WTC11 (cell line): ENCODE data around the gene TGM1. TPM values are rescaled to one million over a fixed set of nuclear protein-coding genes. Genes with fewer than 3 reads are reported as not detected.

Experiments
- ATAC-seq: fragments of 200-7000 bp; cut with Tn5 transposase; 2 replicates; pipeline ENCODE4 v1.10.0; 2021; ENCODE audit warnings: mild to moderate bottlenecking, moderate library complexity
- CTCF ChIA-PET: fragments of 300-600 bp; sonication (Branson Sonifier 250); formaldehyde crosslinking; loops from one replicate; lab custom pipeline; 2021; ENCODE audit warnings: antibody characterized with exemption; lab: Charles Lee
- POLR2A ChIA-PET: fragments of 350-600 bp; sonication (Branson Sonifier 250); formaldehyde crosslinking; loops from one replicate; lab custom pipeline; 2021; ENCODE audit warnings: antibody characterized with exemption; lab: Charles Lee
- DNase-seq: peaks from one replicate; pipeline ENCODE4 v3.0.0; 2021; ENCODE audit warnings: low spot score
- H3K27ac Mint-ChIP-seq: 2 replicates; pipeline ENCODE4 v1.8.0; 2021; ENCODE audit warnings: mixed read lengths
- H3K27me3 Mint-ChIP-seq: 2 replicates; pipeline ENCODE4 v1.8.0; 2021; ENCODE audit warnings: low read depth, mild to moderate bottlenecking, moderate library complexity, mixed read lengths
- H3K36me3 Mint-ChIP-seq: 2 replicates; pipeline ENCODE4 v1.8.0; 2021; ENCODE audit warnings: mixed read lengths
- H3K4me1 Mint-ChIP-seq: 2 replicates; pipeline ENCODE4 v1.8.0; 2022; ENCODE audit warnings: mixed read lengths
- H3K4me3 Mint-ChIP-seq: 2 replicates; pipeline ENCODE4 v1.8.0; 2021; ENCODE audit warnings: mild to moderate bottlenecking, moderate library complexity, mixed read lengths
- H3K9me3 Mint-ChIP-seq: 2 replicates; pipeline ENCODE4 v1.8.0; 2021; ENCODE audit warnings: mixed read lengths
- ATF1 ChIP-seq: sonication (generic); formaldehyde crosslinking; IDR thresholded peaks from 2 replicates; pipeline ENCODE4 v1.8.1; 2023; ENCODE audit warnings: mild to moderate bottlenecking, moderate library complexity, missing genetic modification reagents
- ATF6 ChIP-seq: sonication (generic); formaldehyde crosslinking; IDR thresholded peaks from 2 replicates; pipeline ENCODE4 v1.8.1; 2023; ENCODE audit warnings: mild to moderate bottlenecking, missing genetic modification reagents
- ELF4 ChIP-seq: sonication (generic); formaldehyde crosslinking; IDR thresholded peaks from 2 replicates; pipeline ENCODE4 v1.8.1; 2022; ENCODE audit warnings: low read depth, mild to moderate bottlenecking, moderate library complexity, missing genetic modification reagents
- ERG ChIP-seq: fragments of 250-450 bp; sonication (Bioruptor Pico); IDR thresholded peaks from 2 replicates; pipeline ENCODE4 v1.8.0; 2021; ENCODE audit warnings: mild to moderate bottlenecking
- FOXK1 ChIP-seq: sonication (generic); formaldehyde crosslinking; IDR thresholded peaks from 2 replicates; pipeline ENCODE4 v1.8.0; 2022; ENCODE audit warnings: mild to moderate bottlenecking, moderate library complexity, missing genetic modification reagents
- GRHL2 ChIP-seq: fragments of 250-450 bp; sonication (Bioruptor Pico); IDR thresholded peaks from 2 replicates; pipeline ENCODE4 v1.8.0; 2022; ENCODE audit warnings: mild to moderate bottlenecking, moderate library complexity; ENCODE audit not compliant: insufficient replicate concordance, severe bottlenecking
- GTF2I ChIP-seq: fragments of 250-450 bp; sonication (Bioruptor Pico); conservative IDR thresholded peaks from 2 replicates; pipeline ENCODE4 v1.4.0; 2021; ENCODE audit warnings: mild to moderate bottlenecking
- KAT7 ChIP-seq: sonication (generic); formaldehyde crosslinking; IDR thresholded peaks from 2 replicates; pipeline ENCODE4 v1.8.1; 2023; ENCODE audit warnings: missing genetic modification reagents, mild to moderate bottlenecking, borderline replicate concordance
- MAX ChIP-seq: sonication (generic); formaldehyde crosslinking; IDR thresholded peaks from 2 replicates; pipeline ENCODE4 v1.8.0; 2022; ENCODE audit warnings: mild to moderate bottlenecking, missing genetic modification reagents
- MLX ChIP-seq: sonication (generic); formaldehyde crosslinking; IDR thresholded peaks from 2 replicates; pipeline ENCODE4 v1.8.1; 2023; ENCODE audit warnings: mild to moderate bottlenecking, missing genetic modification reagents, moderate library complexity
- NFATC4 ChIP-seq: fragments of 250-450 bp; sonication (Bioruptor Pico); IDR thresholded peaks from 2 replicates; pipeline ENCODE4 v1.9.0; 2021; ENCODE audit warnings: mild to moderate bottlenecking
- NFYB ChIP-seq: sonication (generic); formaldehyde crosslinking; conservative IDR thresholded peaks from 2 replicates; pipeline ENCODE4 v1.8.0; 2022; ENCODE audit warnings: low read depth, missing genetic modification reagents
- NR1H2 ChIP-seq: sonication (generic); formaldehyde crosslinking; IDR thresholded peaks from 2 replicates; pipeline ENCODE4 v1.9.0; 2021; ENCODE audit warnings: mild to moderate bottlenecking, moderate library complexity, missing genetic modification reagents
- SMAD3 ChIP-seq: sonication (generic); formaldehyde crosslinking; IDR thresholded peaks from 2 replicates; pipeline ENCODE4 v1.8.0; 2022; ENCODE audit warnings: missing genetic modification reagents, mild to moderate bottlenecking, borderline replicate concordance
- TEAD4 ChIP-seq: sonication (generic); formaldehyde crosslinking; IDR thresholded peaks from 2 replicates; pipeline ENCODE4 v1.8.0; 2022; ENCODE audit warnings: mild to moderate bottlenecking, missing genetic modification reagents
- ZNF263 ChIP-seq: sonication (generic); formaldehyde crosslinking; IDR thresholded peaks from 2 replicates; pipeline ENCODE4 v1.8.1; 2022; ENCODE audit warnings: low read depth, mild to moderate bottlenecking, moderate library complexity, missing genetic modification reagents
- ZNF281 ChIP-seq: sonication (generic); formaldehyde crosslinking; IDR thresholded peaks from 2 replicates; pipeline ENCODE4 v1.8.0; 2023; ENCODE audit warnings: mild to moderate bottlenecking, missing genetic modification reagents
- total RNA-seq: library from RNA; stranded (reverse); gene quantifications from 3 replicates; pipeline ENCODE4 v1.2.3, GENCODE V29; 2021
- TF ChIP-seq, protein P1 (sequence below): fragments of 200-600 bp; IDR thresholded peaks from 2 replicates; pipeline ENCODE4 v1.8.0; 2022; ENCODE audit warnings: antibody characterized with exemption
- TF ChIP-seq, protein P2 (sequence below): fragments of 250-450 bp; sonication (Bioruptor Pico); conservative IDR thresholded peaks from 2 replicates; pipeline ENCODE4 v1.9.0; 2021; ENCODE audit warnings: mild to moderate bottlenecking

TGM1 gene
- total RNA-seq, 1 experiment from 2014 or later = 5.2 TPM

GRCh38 chr14:24310646-24311604, 47.9 kb upstream of the TGM1 start, which contains the start of gene LTB4R:
Gene LTB4R, plus strand, starts transcription at chr14:24311502. Its CDS starts 4,150 bp downstream, at chr14:24315652.
- Mint-ChIP-seq H3K9me3 (no peaks in the 10 kb centered on the region), H3K27me3 (peaks cover 44% of the 10 kb centered on the region), H3K4me3 (peak within 1 kb of the TSS; percentile 47), H3K4me1 (peaks cover 15% of the 10 kb centered on the region), H3K36me3 (peaks cover 12% of the 10 kb centered on the region), H3K27ac (no peak within 1 kb of the TSS)
- ATAC-seq (peak; percentile 68), DNase-seq (peak; percentile 78)
- POLR2A ChIA-PET = interaction anchor here (0.9 to 2.0 kb wide), 3 partner anchors 11 to 68 kb away, joined by 3 to 8 read pairs (median 8); partner anchors contain the start of genes DHRS1, NOP9 and TINF2
- CTCF ChIA-PET = interaction anchor here (0.5 to 6.8 kb wide), 17 partner anchors 11 to 196 kb away, joined by 3 to 97 read pairs (median 7); partner anchors contain the start of genes ADCY4, CBLN3, DCAF11 and DHRS1
- no peak for TF ChIP-seq TEAD4
- TF ChIP-seq NFATC4 (CRISPR knock-in tag) = no peak
- no peak for TF ChIP-seq FOXK1 (CRISPR knock-in tag)
- no peak for TF ChIP-seq KAT7 (CRISPR knock-in tag)
- TF ChIP-seq ZNF281 = no peak
- no peak for TF ChIP-seq GRHL2 (CRISPR knock-in tag)
- TF ChIP-seq ELF4 (CRISPR knock-in tag) = no peak

- Mint-ChIP-seq H3K4me3 (peak overlapping the region; percentile 41), H3K27ac (no peak overlapping the region), H3K4me1 (peaks cover 15% of the 10 kb centered on the region), H3K9me3 (no peaks in the 10 kb centered on the region), H3K27me3 (peaks cover 37% of the 10 kb centered on the region), H3K36me3 (peaks cover 19% of the 10 kb centered on the region)
- CTCF ChIA-PET = interaction anchor here (0.8 to 6.8 kb wide), 14 partner anchors 10 to 132 kb away, joined by 3 to 97 read pairs (median 10); partner anchors contain the start of genes ADCY4, CBLN3, DHRS1 and KHNYN
- POLR2A ChIA-PET = interaction anchor here (0.9 to 2.0 kb wide), 3 partner anchors 10 to 68 kb away, joined by 3 to 8 read pairs (median 8); partner anchors contain the start of genes DHRS1, NOP9 and TINF2
- DNase-seq = no peak
- no peak for ATAC-seq
- TF ChIP-seq ATF1 (CRISPR knock-in tag) = no peak
- TF ChIP-seq ATF6 (CRISPR knock-in tag) = no peak
- TF ChIP-seq GTF2I (CRISPR knock-in tag) = no peak
- TF ChIP-seq ERG (CRISPR knock-in tag) = no peak
- TF ChIP-seq ZNF263 (CRISPR knock-in tag) = no peak
- TF ChIP-seq NR1H2 (CRISPR knock-in tag) = no peak
- TF ChIP-seq NFYB (CRISPR knock-in tag) = no peak
- TF ChIP-seq SMAD3 (CRISPR knock-in tag) = no peak
- TF ChIP-seq MLX (CRISPR knock-in tag) = no peak
- TF ChIP-seq, protein P1, sequence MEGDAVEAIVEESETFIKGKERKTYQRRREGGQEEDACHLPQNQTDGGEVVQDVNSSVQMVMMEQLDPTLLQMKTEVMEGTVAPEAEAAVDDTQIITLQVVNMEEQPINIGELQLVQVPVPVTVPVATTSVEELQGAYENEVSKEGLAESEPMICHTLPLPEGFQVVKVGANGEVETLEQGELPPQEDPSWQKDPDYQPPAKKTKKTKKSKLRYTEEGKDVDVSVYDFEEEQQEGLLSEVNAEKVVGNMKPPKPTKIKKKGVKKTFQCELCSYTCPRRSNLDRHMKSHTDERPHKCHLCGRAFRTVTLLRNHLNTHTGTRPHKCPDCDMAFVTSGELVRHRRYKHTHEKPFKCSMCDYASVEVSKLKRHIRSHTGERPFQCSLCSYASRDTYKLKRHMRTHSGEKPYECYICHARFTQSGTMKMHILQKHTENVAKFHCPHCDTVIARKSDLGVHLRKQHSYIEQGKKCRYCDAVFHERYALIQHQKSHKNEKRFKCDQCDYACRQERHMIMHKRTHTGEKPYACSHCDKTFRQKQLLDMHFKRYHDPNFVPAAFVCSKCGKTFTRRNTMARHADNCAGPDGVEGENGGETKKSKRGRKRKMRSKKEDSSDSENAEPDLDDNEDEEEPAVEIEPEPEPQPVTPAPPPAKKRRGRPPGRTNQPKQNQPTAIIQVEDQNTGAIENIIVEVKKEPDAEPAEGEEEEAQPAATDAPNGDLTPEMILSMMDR = no peak
- TF ChIP-seq, protein P2, sequence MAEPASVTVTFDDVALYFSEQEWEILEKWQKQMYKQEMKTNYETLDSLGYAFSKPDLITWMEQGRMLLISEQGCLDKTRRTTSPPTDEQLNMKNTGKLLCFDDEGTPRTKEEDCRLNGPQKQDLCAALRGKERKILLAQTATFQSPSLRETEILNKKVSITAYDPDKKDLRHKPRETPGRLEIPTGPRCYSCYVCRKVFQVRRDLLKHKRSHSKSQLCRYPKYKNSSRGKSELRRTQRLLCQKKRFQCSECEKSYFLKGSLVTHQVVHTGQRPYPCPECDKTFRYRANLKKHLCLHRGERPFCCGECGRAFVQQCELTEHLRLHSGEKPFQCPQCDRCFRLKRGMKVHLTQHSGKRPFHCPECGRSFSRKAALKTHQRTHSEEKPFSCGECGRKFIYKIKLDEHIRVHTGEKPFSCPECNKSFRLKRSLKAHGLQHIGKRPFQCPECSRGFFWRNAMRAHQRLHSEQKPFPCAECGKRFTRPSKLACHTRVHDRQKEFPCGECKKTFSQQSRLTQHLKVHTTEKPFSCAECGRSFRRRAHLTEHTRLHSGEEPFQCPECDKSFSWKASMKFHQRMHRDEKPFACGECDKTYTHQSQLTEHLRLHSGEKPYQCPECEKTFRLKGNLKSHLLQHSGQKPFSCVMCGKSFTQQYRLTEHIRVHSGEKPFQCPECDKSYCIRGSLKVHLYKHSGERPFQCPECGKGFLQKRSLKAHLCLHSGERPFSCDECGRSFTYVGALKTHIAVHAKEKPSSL (CRISPR knock-in tag) = no peak
- TF ChIP-seq MAX (CRISPR knock-in tag) = no peak
These were observed 47.3 kb upstream of the TGM1 start for GRCh38 chr14:24310265-24310645.
